CD14-positive monocyte (primary cell): ENCODE measurements around the gene UBR2. TPM values are rescaled to one million over a fixed set of nuclear protein-coding genes. Genes with fewer than 3 reads are reported as not detected.

Experiments
- DNase-seq, 3 donors: peaks; one replicate each; pipeline ENCODE4 v3.0.0-alpha.2; 2011 to 2022
- H2AFZ ChIP-seq: 2 replicates; pipeline ENCODE4 v1.6.0; 2012; ENCODE audit warnings: mild to moderate bottlenecking, low read depth, low read length, inconsistent platforms; ENCODE audit not compliant: insufficient read depth, poor library complexity, severe bottlenecking
- H3K27ac ChIP-seq, 2 donors: 1 replicate in 1 of 2; 2 replicates in 1 of 2; pipeline ENCODE4 v1.5.1; 2012 to 2013; ENCODE audit warnings: low read length in 2 of 2, control low read depth in 1 of 2, inconsistent platforms in 1 of 2, low read depth in 1 of 2, mild to moderate bottlenecking in 1 of 2
- H3K27me3 ChIP-seq, 2 donors: one replicate each; pipeline versions ENCODE4 v1.6.0 to v1.6.1; 2011 to 2013; ENCODE audit warnings: low read length in 2 of 2; ENCODE audit not compliant: control insufficient read depth in 2 of 2, insufficient read depth in 2 of 2
- H3K36me3 ChIP-seq, 2 donors: replicated peaks in 1 of 2; 1 replicate in 1 of 2; 2 replicates in 1 of 2; pipeline versions ENCODE4 v1.5.1 to v1.6.1; 2012 to 2013; ENCODE audit warnings: low read length in 2 of 2, control low read depth in 1 of 2, inconsistent platforms in 1 of 2, mild to moderate bottlenecking in 1 of 2; ENCODE audit not compliant: insufficient read depth in 2 of 2, control insufficient read depth in 1 of 2
- H3K4me1 ChIP-seq, 2 donors: 1 replicate in 1 of 2; 2 replicates in 1 of 2; pipeline versions ENCODE4 v1.5.1 to v1.6.1; 2012 to 2013; ENCODE audit warnings: low read length in 2 of 2, control low read depth in 1 of 2, inconsistent platforms in 1 of 2, mild to moderate bottlenecking in 1 of 2, moderate library complexity in 1 of 2; ENCODE audit not compliant: insufficient read depth in 2 of 2, control insufficient read depth in 1 of 2
- H3K4me2 ChIP-seq: replicated peaks from 2 replicates; pipeline ENCODE3; 2012; ENCODE audit warnings: low read length, moderate library complexity, mild to moderate bottlenecking; ENCODE audit not compliant: poor library complexity, severe bottlenecking; ENCODE audit errors: extremely low read depth
- H3K4me3 ChIP-seq, 3 experiments: fragments of 200-600 bp in 1 of 3; sonication (generic) in 1 of 3; replicated peaks in 1 of 3; 1 replicate in 2 of 3; 2 replicates in 1 of 3; pipeline ENCODE4 v1.5.1; 2011 to 2013; ENCODE audit warnings: low read length in 3 of 3, mild to moderate bottlenecking in 3 of 3, control low read depth in 2 of 3, low read depth in 2 of 3, inconsistent platforms in 1 of 3, moderate library complexity in 1 of 3
- H3K79me2 ChIP-seq: 2 replicates; pipeline ENCODE4 v1.6.0; 2012; ENCODE audit warnings: mild to moderate bottlenecking, control low read depth, inconsistent platforms, low read length, moderate library complexity; ENCODE audit not compliant: insufficient read depth
- H3K9ac ChIP-seq: 2 replicates; pipeline ENCODE4 v1.6.0; 2017; ENCODE audit warnings: low read length, mild to moderate bottlenecking; ENCODE audit not compliant: insufficient read depth, poor library complexity, severe bottlenecking
- H3K9me3 ChIP-seq, 2 donors: replicated peaks in 1 of 2; 1 replicate in 1 of 2; 2 replicates in 1 of 2; pipeline versions ENCODE4 v1.5.1 to v1.6.1; 2012 to 2013; ENCODE audit warnings: low read length in 2 of 2, control low read depth in 1 of 2; ENCODE audit not compliant: control insufficient read depth in 1 of 2, insufficient read depth in 1 of 2
- H4K20me1 ChIP-seq: 2 replicates; pipeline ENCODE4 v1.6.0; 2012; ENCODE audit warnings: mild to moderate bottlenecking, low read length, control low read depth, moderate library complexity; ENCODE audit not compliant: insufficient read depth
- H3K27ac Mint-ChIP-seq, 7 donors: one replicate each; pipeline ENCODE4 v1.8.0; 2020; ENCODE audit warnings: mild to moderate bottlenecking in 7 of 7, mixed read lengths in 7 of 7, moderate library complexity in 6 of 7, inconsistent platforms in 2 of 7
- H3K27me3 Mint-ChIP-seq, 3 donors: one replicate each; pipeline ENCODE4 v1.8.0; 2021 to 2022; ENCODE audit warnings: low read depth in 3 of 3, mild to moderate bottlenecking in 3 of 3, mixed read lengths in 3 of 3, moderate library complexity in 3 of 3, inconsistent platforms in 1 of 3
- H3K36me3 Mint-ChIP-seq, 2 donors: one replicate each; pipeline ENCODE4 v1.8.0; 2020; ENCODE audit warnings: mixed read lengths in 2 of 2, inconsistent platforms in 1 of 2, mild to moderate bottlenecking in 1 of 2
- H3K4me1 Mint-ChIP-seq: one replicate; pipeline ENCODE4 v1.8.0; 2020; ENCODE audit warnings: mild to moderate bottlenecking, mixed read lengths
- H3K4me3 Mint-ChIP-seq, 2 donors: one replicate each; pipeline ENCODE4 v1.8.0; 2020; ENCODE audit warnings: mild to moderate bottlenecking in 2 of 2, mixed read lengths in 2 of 2, moderate library complexity in 1 of 2
- H3K9me3 Mint-ChIP-seq, 7 donors: one replicate each; pipeline ENCODE4 v1.8.0; 2020 to 2022; ENCODE audit warnings: mixed read lengths in 7 of 7, mild to moderate bottlenecking in 6 of 7, moderate library complexity in 6 of 7, inconsistent platforms in 2 of 7
- CTCF ChIP-seq: fragments of 200-600 bp; IDR thresholded peaks from one replicate; pipeline ENCODE4 v1.8.0; 2022; ENCODE audit warnings: antibody characterized with exemption, mild to moderate bottlenecking
- WGBS: methylation state at CpG from one replicate; pipeline ENCODE4 v1.1.5; 2013; ENCODE audit warnings: missing lambda C conversion rate; ENCODE audit not compliant: insufficient coverage; 5-methylcytosine and 5-hydroxymethylcytosine counted together
- intact Hi-C, 2 donors: fragments of 100-400 bp; cut with micrococcal nuclease; formaldehyde crosslinking; loops; one replicate each; pipeline versions ENCODE4 v1.15.0 to v1.15.1; 2023
- polyA plus RNA-seq, 3 donors: library from polyadenylated mRNA; depleted of rRNA in 1 of 3; unstranded in 2 of 3; stranded (reverse) in 1 of 3; fragments of 300-500 nt in 2 of 3; fragments of >200 nt in 1 of 3; fragmentation: Illumina TruSeq in 2 of 3; gene quantifications; 1 replicate in 2 of 3; 2 replicates in 1 of 3; pipeline ENCODE4 v1.2.3, GENCODE V29; 2012 to 2021

Gene UBR2
- polyA plus RNA-seq, 3 donors = 9.0 to 17.8 (median 12.8) TPM

GRCh38 chr6:42530751-42531150, 33.1 kb upstream of the UBR2 start:
- Histone ChIP-seq H3K4me3 (no peak overlapping the region), H3K27me3 (no peaks in the 10 kb centered on the region), H3K27ac (no peak overlapping the region), H3K36me3 (no peaks in the 10 kb centered on the region), H3K4me1 (peaks cover 19 to 28% of the 10 kb centered on the region in 2 donors), H3K9me3 (no peaks in the 10 kb centered on the region), H3K4me2 (no peak overlapping the region), H2AFZ (no peak overlapping the region), H4K20me1 (no peaks in the 10 kb centered on the region), H3K79me2 (no peaks in the 10 kb centered on the region), H3K9ac (no peak overlapping the region)
- H3K27ac Mint-ChIP-seq = peak overlapping the region in 1 of 7 donors; percentile 14
- intact Hi-C loops = no loop called here
- H3K4me1 Mint-ChIP-seq = peaks cover 29% of the 10 kb centered on the region
- H3K36me3 Mint-ChIP-seq = no peaks in the 10 kb centered on the region
- no peak overlapping the region for H3K4me3 Mint-ChIP-seq
- no CpG with 5 or more reads among the region's 1 CpG for WGBS
- TF ChIP-seq CTCF = no peak
- H3K27me3 Mint-ChIP-seq = no peaks in the 10 kb centered on the region
- no peak for DNase-seq
- H3K9me3 Mint-ChIP-seq = peaks cover 0 to 3% (median 0%) of the 10 kb centered on the region in 7 donors

DNA sequence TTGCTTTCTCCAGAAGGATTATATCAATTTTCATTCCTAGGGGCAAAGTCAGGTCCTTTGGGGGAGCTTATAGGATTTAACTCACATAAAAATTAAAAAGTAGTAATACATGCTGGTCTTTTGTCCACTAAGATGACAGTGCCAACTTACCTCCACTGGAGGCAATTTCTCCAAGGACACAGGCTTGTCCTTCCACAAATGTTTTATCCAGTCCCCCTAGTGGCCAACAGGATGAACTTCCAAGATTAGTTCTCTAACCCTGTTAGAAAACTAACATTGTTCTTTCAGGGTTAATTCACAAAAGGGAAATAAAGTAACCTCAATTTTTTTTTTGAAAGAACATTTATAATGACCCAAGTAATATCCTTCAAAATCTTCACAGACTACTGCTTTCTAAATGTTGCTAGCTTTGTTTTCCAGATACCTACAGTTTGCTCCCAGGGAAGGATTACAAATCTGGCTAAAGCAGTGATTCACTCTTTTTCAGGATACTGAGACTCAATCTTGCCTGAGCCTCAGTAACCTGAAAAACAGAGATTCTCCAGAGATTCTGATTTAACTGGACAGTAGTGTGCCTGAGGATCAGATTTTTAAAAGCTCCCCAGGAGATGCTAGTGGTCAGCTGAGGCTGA, 31.7 kb upstream of the UBR2 start:
- Mint-ChIP-seq H3K9me3 (peaks cover 0 to 3% (median 0%) of the 10 kb centered on the region in 7 donors), H3K36me3 (no peaks in the 10 kb centered on the region), H3K4me3 (no peak overlapping the region), H3K27ac (no peak overlapping the region), H3K4me1 (peaks cover 38% of the 10 kb centered on the region), H3K27me3 (no peaks in the 10 kb centered on the region)
- Histone ChIP-seq H3K27me3 (no peaks in the 10 kb centered on the region), H4K20me1 (no peaks in the 10 kb centered on the region), H3K79me2 (no peaks in the 10 kb centered on the region), H3K36me3 (no peaks in the 10 kb centered on the region), H3K9ac (no peak overlapping the region), H2AFZ (no peak overlapping the region), H3K4me3 (no peak overlapping the region), H3K27ac (no peak overlapping the region), H3K9me3 (no peaks in the 10 kb centered on the region), H3K4me1 (peaks cover 26 to 39% of the 10 kb centered on the region in 2 donors), H3K4me2 (no peak overlapping the region)
- TF ChIP-seq CTCF = peak; percentile 93
- DNase-seq = peak; percentile 44 to 70 (median 56)
- intact Hi-C loops = no loop called here
